Kidney (tissue), 14 donors: ENCODE data around the gene RSPH6A. TPM values are rescaled to one million over a fixed set of nuclear protein-coding genes. Genes with fewer than 3 reads are reported as not detected.

ENCODE experiments used
- DNase-seq, 5 donors: peaks; one replicate each; pipeline ENCODE4 v3.0.0-alpha.2; 2013 to 2020
- FAIRE-seq: peaks from 2 replicates; lab custom pipeline; 2012; peaks lifted over from hg19 to GRCh38; lab: Jason Lieb, UNC
- H3K27ac ChIP-seq, 2 donors: one replicate each; pipeline ENCODE4 v1.7.0; 2013; ENCODE audit warnings: low read depth in 2 of 2, low read length in 2 of 2, inconsistent platforms in 1 of 2
- H3K27me3 ChIP-seq: one replicate; pipeline ENCODE4 v1.7.1; 2013; ENCODE audit warnings: low read length, inconsistent platforms; ENCODE audit not compliant: control insufficient read depth, insufficient read depth
- H3K36me3 ChIP-seq, 3 donors: one replicate each; pipeline versions ENCODE4 v1.7.0 to v1.7.1; 2013; ENCODE audit warnings: low read length in 3 of 3, control low read depth in 1 of 3, inconsistent platforms in 1 of 3; ENCODE audit not compliant: insufficient read depth in 3 of 3, control insufficient read depth in 2 of 3
- H3K4me1 ChIP-seq, 3 donors: one replicate each; pipeline versions ENCODE4 v1.7.0 to v1.7.1; 2013; ENCODE audit warnings: low read length in 3 of 3, inconsistent platforms in 1 of 3, low read depth in 1 of 3; ENCODE audit not compliant: control insufficient read depth in 2 of 3, insufficient read depth in 2 of 3
- H3K4me3 ChIP-seq, 3 donors: one replicate each; pipeline versions ENCODE4 v1.7.0 to v1.8.1; 2013; ENCODE audit warnings: low read length in 3 of 3, control low read depth in 1 of 3, inconsistent platforms in 1 of 3
- H3K9ac ChIP-seq, 3 donors: one replicate each; pipeline versions ENCODE4 v1.7.0 to v1.7.1; 2013; ENCODE audit warnings: low read length in 3 of 3, control low read depth in 1 of 3, inconsistent platforms in 1 of 3
- H3K9me3 ChIP-seq, 3 donors: one replicate each; pipeline versions ENCODE4 v1.7.0 to v1.7.1; 2013; ENCODE audit warnings: low read length in 3 of 3, control low read depth in 1 of 3, inconsistent platforms in 1 of 3; ENCODE audit not compliant: control insufficient read depth in 2 of 3, insufficient read depth in 1 of 3
- CTCF ChIP-seq: IDR thresholded peaks from 3 replicates; pipeline ENCODE4 v1.5.1; 2012; ENCODE audit warnings: mild to moderate bottlenecking, moderate library complexity, borderline replicate concordance; ENCODE audit not compliant: insufficient read depth; ENCODE audit errors: extremely low read depth
- intact Hi-C: fragments of 100-400 bp; cut with DNase I; formaldehyde crosslinking; loops from one replicate; pipeline ENCODE4 v1.11.1; 2022
- polyA plus RNA-seq: library from polyadenylated mRNA; stranded (reverse); fragments of 350-450 nt; fragmentation: Illumina TruSeq; extraction: RNeasy Lipid Tissue Mini Kit (QIAGEN cat#74804); gene quantifications from one replicate; pipeline ENCODE4 v1.2.3, GENCODE V29; 2014; ENCODE audit warnings: low read depth, low replicate concordance; ENCODE audit not compliant: insufficient read depth
- total RNA-seq: library from RNA; stranded (reverse); fragmentation: NEBNext Ultra II Directional; extraction: Animal tissue kit (Norgen Biotek cat#: 25700); gene quantifications from one replicate; pipeline ENCODE4 v1.2.1, GENCODE V29; 2021
- donor health status: control.
- donor health status: control.
- donor health status: control.
- donor health status: control.
- donor health status: control.
- donor health status: DM: yes; HTN: yes; CAD: no.
- donor health status: Normal renal cell carcinoma (clear cell type).

The RSPH6A gene
- total and polyA plus RNA-seq, 2 donors from 2014 or later = 0.13 TPM; not detected in 1

- DNase-seq (peak in 1 of 5 donors; percentile 64), FAIRE-seq (no peak)
- peaks cover 0 to 24% (median 0%) of the 10 kb centered on the region in 3 donors for H3K4me1 ChIP-seq
- H3K27ac ChIP-seq = no peak overlapping the region
- H3K27me3 ChIP-seq = no peaks in the 10 kb centered on the region
- peak overlapping the region in 1 of 3 donors; percentile 13 for H3K9ac ChIP-seq
- no peak for TF ChIP-seq CTCF
- peaks cover 0 to 5% (median 0%) of the 10 kb centered on the region in 3 donors for H3K36me3 ChIP-seq
- peak overlapping the region in 1 of 3 donors; percentile 8 for H3K4me3 ChIP-seq
- H3K9me3 ChIP-seq = no peaks in the 10 kb centered on the region
- intact Hi-C loops = no loop called here
Measured at GRCh38 chr19:45780146-45780447, 35.0 kb downstream of the RSPH6A start.

- FAIRE-seq = no peak
- Histone ChIP-seq H3K36me3 (peaks cover 0 to 5% (median 0%) of the 10 kb centered on the region in 3 donors), H3K27ac (no peak overlapping the region), H3K4me3 (peak overlapping the region in 2 of 3 donors; percentile 16 to 46), H3K4me1 (peaks cover 0 to 27% (median 0%) of the 10 kb centered on the region in 3 donors), H3K27me3 (no peaks in the 10 kb centered on the region), H3K9me3 (no peaks in the 10 kb centered on the region), H3K9ac (peak overlapping the region in 1 of 3 donors; percentile 13)
- intact Hi-C loops = no loop called here
- DNase-seq = peak; percentile 93 to 97 (median 95)
- TF ChIP-seq CTCF = peak; percentile 45
Measured at GRCh38 chr19:45779231-45780145, 35.6 kb downstream of the RSPH6A start.

- Histone ChIP-seq H3K9ac (no peak overlapping the region), H3K27ac (no peak overlapping the region), H3K27me3 (no peaks in the 10 kb centered on the region), H3K4me1 (peaks cover 0 to 27% (median 2%) of the 10 kb centered on the region in 3 donors), H3K36me3 (peaks cover 0 to 5% (median 2%) of the 10 kb centered on the region in 3 donors), H3K4me3 (no peak overlapping the region), H3K9me3 (no peaks in the 10 kb centered on the region)
- no peak for TF ChIP-seq CTCF
- no peak for FAIRE-seq
- DNase-seq = peak in 1 of 5 donors; percentile 62
- intact Hi-C loops = no loop called here
Measured at GRCh38 chr19:45778010-45778661, 37.0 kb downstream of the RSPH6A start.
